ENCODE results near the gene DNAJC5G. TPM values are rescaled to one million over a fixed set of nuclear protein-coding genes. Genes with fewer than 3 reads are reported as not detected.

DNAJC5G gene
- total and polyA plus RNA-seq, 2 of the 13 experiments (the other 11 are each of a cell fraction or from before 2014, with no cell fraction given) = 0.05 TPM; not detected in 1

DNA sequence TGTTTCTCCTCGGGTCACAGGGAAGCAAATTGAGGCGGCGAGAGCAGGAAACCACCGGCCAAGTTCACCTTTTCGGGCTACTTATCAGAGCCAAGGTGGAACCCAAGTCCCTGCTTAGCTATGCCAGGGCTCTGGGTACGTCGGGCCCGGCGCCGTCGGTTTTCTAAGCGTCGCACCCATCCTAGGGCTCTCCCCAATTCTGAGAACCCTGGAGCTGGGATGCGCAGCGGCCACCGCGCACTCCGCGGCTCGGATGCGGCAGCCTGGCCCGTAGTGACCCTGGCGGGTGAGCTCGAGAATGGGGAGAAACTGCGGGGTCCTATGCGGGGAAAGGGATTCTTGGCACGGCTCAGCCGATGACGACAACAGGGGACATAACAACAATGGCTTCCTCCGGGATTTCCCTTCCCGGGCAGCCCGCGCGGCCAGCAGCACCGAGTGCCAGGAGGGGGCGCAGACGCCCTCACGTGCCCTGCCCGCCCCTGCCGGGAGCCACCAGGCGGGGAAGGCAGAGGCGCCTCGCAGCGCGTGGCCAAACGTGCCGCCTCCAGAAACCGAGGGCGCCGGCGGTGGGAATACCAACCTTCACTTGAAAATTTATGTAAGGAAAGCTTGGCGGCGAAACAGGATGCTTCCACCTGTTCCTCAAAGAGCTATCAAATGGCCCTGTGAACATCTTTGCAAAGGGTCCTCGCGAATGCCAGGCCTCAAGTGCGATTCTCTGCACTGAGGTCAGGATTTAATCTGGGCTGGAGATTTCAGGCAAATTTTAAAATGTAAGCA lies 10.3 kb upstream of the DNAJC5G start (continued):
- TF ChIP-seq, protein P1, sequence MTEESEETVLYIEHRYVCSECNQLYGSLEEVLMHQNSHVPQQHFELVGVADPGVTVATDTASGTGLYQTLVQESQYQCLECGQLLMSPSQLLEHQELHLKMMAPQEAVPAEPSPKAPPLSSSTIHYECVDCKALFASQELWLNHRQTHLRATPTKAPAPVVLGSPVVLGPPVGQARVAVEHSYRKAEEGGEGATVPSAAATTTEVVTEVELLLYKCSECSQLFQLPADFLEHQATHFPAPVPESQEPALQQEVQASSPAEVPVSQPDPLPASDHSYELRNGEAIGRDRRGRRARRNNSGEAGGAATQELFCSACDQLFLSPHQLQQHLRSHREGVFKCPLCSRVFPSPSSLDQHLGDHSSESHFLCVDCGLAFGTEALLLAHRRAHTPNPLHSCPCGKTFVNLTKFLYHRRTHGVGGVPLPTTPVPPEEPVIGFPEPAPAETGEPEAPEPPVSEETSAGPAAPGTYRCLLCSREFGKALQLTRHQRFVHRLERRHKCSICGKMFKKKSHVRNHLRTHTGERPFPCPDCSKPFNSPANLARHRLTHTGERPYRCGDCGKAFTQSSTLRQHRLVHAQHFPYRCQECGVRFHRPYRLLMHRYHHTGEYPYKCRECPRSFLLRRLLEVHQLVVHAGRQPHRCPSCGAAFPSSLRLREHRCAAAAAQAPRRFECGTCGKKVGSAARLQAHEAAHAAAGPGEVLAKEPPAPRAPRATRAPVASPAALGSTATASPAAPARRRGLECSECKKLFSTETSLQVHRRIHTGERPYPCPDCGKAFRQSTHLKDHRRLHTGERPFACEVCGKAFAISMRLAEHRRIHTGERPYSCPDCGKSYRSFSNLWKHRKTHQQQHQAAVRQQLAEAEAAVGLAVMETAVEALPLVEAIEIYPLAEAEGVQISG (CRISPR knock-in tag; IDR thresholded peaks at IDR 0.05) = peak; percentile 76
- TF ChIP-seq, protein P2, sequence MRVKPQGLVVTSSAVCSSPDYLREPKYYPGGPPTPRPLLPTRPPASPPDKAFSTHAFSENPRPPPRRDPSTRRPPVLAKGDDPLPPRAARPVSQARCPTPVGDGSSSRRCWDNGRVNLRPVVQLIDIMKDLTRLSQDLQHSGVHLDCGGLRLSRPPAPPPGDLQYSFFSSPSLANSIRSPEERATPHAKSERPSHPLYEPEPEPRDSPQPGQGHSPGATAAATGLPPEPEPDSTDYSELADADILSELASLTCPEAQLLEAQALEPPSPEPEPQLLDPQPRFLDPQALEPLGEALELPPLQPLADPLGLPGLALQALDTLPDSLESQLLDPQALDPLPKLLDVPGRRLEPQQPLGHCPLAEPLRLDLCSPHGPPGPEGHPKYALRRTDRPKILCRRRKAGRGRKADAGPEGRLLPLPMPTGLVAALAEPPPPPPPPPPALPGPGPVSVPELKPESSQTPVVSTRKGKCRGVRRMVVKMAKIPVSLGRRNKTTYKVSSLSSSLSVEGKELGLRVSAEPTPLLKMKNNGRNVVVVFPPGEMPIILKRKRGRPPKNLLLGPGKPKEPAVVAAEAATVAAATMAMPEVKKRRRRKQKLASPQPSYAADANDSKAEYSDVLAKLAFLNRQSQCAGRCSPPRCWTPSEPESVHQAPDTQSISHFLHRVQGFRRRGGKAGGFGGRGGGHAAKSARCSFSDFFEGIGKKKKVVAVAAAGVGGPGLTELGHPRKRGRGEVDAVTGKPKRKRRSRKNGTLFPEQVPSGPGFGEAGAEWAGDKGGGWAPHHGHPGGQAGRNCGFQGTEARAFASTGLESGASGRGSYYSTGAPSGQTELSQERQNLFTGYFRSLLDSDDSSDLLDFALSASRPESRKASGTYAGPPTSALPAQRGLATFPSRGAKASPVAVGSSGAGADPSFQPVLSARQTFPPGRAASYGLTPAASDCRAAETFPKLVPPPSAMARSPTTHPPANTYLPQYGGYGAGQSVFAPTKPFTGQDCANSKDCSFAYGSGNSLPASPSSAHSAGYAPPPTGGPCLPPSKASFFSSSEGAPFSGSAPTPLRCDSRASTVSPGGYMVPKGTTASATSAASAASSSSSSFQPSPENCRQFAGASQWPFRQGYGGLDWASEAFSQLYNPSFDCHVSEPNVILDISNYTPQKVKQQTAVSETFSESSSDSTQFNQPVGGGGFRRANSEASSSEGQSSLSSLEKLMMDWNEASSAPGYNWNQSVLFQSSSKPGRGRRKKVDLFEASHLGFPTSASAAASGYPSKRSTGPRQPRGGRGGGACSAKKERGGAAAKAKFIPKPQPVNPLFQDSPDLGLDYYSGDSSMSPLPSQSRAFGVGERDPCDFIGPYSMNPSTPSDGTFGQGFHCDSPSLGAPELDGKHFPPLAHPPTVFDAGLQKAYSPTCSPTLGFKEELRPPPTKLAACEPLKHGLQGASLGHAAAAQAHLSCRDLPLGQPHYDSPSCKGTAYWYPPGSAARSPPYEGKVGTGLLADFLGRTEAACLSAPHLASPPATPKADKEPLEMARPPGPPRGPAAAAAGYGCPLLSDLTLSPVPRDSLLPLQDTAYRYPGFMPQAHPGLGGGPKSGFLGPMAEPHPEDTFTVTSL (CRISPR knock-in tag; IDR thresholded peaks at IDR 0.05; ENCODE audit: borderline replicate concordance) = no peak
- TF ChIP-seq ZNF207 (IDR thresholded peaks at IDR 0.05; ENCODE audit: borderline replicate concordance) = no peak
- no peak for TF ChIP-seq TP53 (CRISPR knock-in tag; conservative IDR thresholded peaks at IDR 0.05)
- 0 out of 2 replicates have a peak, but pooled peaks have one; percentile 41 for TF ChIP-seq ZNF749 (CRISPR knock-in tag; IDR thresholded peaks at IDR 0.05; ENCODE audit: borderline replicate concordance)
- 0 out of 2 replicates have a peak, but pooled peaks have one; percentile 82 for TF ChIP-seq ZNF33B (CRISPR knock-in tag; IDR thresholded peaks at IDR 0.05)
- TF ChIP-seq, protein P3, sequence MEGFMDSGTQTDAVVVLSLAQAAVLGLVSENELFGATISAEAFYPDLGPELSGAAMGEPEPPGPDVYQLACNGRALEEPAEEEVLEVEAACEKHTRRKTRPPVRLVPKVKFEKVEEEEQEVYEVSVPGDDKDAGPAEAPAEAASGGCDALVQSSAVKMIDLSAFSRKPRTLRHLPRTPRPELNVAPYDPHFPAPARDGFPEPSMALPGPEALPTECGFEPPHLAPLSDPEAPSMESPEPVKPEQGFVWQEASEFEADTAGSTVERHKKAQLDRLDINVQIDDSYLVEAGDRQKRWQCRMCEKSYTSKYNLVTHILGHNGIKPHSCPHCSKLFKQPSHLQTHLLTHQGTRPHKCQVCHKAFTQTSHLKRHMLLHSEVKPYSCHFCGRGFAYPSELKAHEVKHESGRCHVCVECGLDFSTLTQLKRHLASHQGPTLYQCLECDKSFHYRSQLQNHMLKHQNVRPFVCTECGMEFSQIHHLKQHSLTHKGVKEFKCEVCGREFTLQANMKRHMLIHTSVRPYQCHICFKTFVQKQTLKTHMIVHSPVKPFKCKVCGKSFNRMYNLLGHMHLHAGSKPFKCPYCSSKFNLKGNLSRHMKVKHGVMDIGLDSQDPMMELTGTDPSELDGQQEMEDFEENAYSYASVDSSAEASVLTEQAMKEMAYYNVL (CRISPR knock-in tag; IDR thresholded peaks at IDR 0.05; ENCODE audit: borderline replicate concordance) = peak; percentile 58; the same call in 1 of the 2 replicates
- no peak for TF ChIP-seq HOXD1 (CRISPR knock-in tag; IDR thresholded peaks at IDR 0.05)
- TF ChIP-seq, protein P4, sequence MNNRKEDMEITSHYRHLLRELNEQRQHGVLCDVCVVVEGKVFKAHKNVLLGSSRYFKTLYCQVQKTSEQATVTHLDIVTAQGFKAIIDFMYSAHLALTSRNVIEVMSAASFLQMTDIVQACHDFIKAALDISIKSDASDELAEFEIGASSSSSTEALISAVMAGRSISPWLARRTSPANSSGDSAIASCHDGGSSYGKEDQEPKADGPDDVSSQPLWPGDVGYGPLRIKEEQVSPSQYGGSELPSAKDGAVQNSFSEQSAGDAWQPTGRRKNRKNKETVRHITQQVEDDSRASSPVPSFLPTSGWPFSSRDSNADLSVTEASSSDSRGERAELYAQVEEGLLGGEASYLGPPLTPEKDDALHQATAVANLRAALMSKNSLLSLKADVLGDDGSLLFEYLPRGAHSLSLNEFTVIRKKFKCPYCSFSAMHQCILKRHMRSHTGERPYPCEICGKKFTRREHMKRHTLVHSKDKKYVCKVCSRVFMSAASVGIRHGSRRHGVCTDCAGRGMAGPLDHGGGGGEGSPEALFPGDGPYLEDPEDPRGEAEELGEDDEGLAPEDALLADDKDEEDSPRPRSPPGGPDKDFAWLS (CRISPR knock-in tag; IDR thresholded peaks at IDR 0.05; ENCODE audit: borderline replicate concordance) = no peak
- no peak for TF ChIP-seq FOXM1 (CRISPR knock-in tag; IDR thresholded peaks at IDR 0.05)
- peak; percentile 57; the same call in 1 of the 2 replicates for TF ChIP-seq ZNF552 (CRISPR knock-in tag; IDR thresholded peaks at IDR 0.05; ENCODE audit: borderline replicate concordance)
- no peak for TF ChIP-seq PITX1 (CRISPR knock-in tag; IDR thresholded peaks at IDR 0.05)
- peak; percentile 69; the same call in 1 of the 2 replicates for TF ChIP-seq NFKBIZ (CRISPR knock-in tag; IDR thresholded peaks at IDR 0.05)
- TF ChIP-seq RAD51 (IDR thresholded peaks at IDR 0.05; ENCODE audit: borderline replicate concordance) = no peak
- TF ChIP-seq, protein P5, sequence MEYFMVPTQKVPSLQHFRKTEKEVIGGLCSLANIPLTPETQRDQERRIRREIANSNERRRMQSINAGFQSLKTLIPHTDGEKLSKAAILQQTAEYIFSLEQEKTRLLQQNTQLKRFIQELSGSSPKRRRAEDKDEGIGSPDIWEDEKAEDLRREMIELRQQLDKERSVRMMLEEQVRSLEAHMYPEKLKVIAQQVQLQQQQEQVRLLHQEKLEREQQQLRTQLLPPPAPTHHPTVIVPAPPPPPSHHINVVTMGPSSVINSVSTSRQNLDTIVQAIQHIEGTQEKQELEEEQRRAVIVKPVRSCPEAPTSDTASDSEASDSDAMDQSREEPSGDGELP (IDR thresholded peaks at IDR 0.05; ENCODE audit: borderline replicate concordance, low read depth) = no peak
